Measurements from ENCODE around the gene CARS1. TPM values are rescaled to one million over a fixed set of nuclear protein-coding genes. Genes with fewer than 3 reads are reported as not detected.

CARS1 gene
- total and polyA plus RNA-seq, 2 experiments from 2014 or later, result 72.9 to 95.9 TPM

DNA sequence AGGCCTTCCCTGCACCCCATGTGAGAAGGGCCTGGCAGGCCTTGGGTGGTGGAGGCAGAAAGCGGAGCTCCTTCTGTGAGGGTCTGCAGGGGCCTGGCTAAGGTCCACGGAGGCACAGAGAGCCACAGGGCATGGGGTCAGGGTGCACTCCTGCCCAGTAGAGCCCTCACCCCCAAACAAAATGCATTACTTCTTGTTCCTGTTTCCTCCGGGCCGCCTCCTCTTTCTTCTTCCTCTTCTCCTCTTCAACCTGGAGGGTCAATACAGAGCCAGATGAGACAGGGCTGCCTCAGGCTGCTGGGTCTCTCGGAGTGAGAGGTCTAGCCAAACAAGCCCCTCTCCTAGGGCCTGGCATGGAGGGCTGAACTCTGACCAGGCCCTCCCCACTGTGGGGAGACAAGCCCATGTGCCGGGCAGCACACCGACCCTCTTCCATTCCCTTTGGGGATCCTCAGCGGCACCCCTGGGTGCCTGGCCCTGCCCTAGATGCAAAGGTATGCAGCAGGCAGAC is 54.8 kb downstream of the CARS1 start:
- DNase-seq (ENCODE audit: low spot score) (no peak), ATAC-seq (no peak)
- Histone ChIP-seq H4K20me1 (replicated peaks; ENCODE audit: insufficient read depth) (no peaks in the 10 kb centered on the region; the same call in none of the 2 replicates), H3F3A (replicated peaks; ENCODE audit: low read depth) (0 out of 2 replicates have a peak, but pooled peaks cover 3% of the 10 kb centered on the region), H3K36me3 (ENCODE audit: insufficient read depth) (peaks cover 21% of the 10 kb centered on the region), H3K4me1 (ENCODE audit: insufficient read depth) (no peaks in the 10 kb centered on the region), H3K9me2 (ENCODE audit: insufficient read depth) (no peaks in the 10 kb centered on the region), H2AFZ (no peak overlapping the region), H3K27me3 (ENCODE audit: insufficient read depth) (no peaks in the 10 kb centered on the region), H3K79me2 (replicated peaks; ENCODE audit: insufficient read depth) (no peaks in the 10 kb centered on the region), H3K4me3 (no peak overlapping the region), H3K27ac (ENCODE audit: low read depth) (no peak overlapping the region), H3K4me2 (no peak overlapping the region)
- peaks cover 5% of the 10 kb centered on the region for H3K27me3 Mint-ChIP-seq (ENCODE audit: insufficient read depth, low read depth, poor library complexity)
- H3K4me1 Mint-ChIP-seq, result no peaks in the 10 kb centered on the region
- peaks cover 63% of the 10 kb centered on the region for H3K36me3 Mint-ChIP-seq (ENCODE audit: low read depth)
- H3K9me3 Mint-ChIP-seq, result no peaks in the 10 kb centered on the region
- no peak overlapping the region for H3K4me3 Mint-ChIP-seq
- TF ChIP-seq, protein P1, sequence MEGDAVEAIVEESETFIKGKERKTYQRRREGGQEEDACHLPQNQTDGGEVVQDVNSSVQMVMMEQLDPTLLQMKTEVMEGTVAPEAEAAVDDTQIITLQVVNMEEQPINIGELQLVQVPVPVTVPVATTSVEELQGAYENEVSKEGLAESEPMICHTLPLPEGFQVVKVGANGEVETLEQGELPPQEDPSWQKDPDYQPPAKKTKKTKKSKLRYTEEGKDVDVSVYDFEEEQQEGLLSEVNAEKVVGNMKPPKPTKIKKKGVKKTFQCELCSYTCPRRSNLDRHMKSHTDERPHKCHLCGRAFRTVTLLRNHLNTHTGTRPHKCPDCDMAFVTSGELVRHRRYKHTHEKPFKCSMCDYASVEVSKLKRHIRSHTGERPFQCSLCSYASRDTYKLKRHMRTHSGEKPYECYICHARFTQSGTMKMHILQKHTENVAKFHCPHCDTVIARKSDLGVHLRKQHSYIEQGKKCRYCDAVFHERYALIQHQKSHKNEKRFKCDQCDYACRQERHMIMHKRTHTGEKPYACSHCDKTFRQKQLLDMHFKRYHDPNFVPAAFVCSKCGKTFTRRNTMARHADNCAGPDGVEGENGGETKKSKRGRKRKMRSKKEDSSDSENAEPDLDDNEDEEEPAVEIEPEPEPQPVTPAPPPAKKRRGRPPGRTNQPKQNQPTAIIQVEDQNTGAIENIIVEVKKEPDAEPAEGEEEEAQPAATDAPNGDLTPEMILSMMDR (conservative IDR thresholded peaks at IDR 0.05; ENCODE audit: low read depth in 2 of 2), result no peak
- TF ChIP-seq, protein P2, sequence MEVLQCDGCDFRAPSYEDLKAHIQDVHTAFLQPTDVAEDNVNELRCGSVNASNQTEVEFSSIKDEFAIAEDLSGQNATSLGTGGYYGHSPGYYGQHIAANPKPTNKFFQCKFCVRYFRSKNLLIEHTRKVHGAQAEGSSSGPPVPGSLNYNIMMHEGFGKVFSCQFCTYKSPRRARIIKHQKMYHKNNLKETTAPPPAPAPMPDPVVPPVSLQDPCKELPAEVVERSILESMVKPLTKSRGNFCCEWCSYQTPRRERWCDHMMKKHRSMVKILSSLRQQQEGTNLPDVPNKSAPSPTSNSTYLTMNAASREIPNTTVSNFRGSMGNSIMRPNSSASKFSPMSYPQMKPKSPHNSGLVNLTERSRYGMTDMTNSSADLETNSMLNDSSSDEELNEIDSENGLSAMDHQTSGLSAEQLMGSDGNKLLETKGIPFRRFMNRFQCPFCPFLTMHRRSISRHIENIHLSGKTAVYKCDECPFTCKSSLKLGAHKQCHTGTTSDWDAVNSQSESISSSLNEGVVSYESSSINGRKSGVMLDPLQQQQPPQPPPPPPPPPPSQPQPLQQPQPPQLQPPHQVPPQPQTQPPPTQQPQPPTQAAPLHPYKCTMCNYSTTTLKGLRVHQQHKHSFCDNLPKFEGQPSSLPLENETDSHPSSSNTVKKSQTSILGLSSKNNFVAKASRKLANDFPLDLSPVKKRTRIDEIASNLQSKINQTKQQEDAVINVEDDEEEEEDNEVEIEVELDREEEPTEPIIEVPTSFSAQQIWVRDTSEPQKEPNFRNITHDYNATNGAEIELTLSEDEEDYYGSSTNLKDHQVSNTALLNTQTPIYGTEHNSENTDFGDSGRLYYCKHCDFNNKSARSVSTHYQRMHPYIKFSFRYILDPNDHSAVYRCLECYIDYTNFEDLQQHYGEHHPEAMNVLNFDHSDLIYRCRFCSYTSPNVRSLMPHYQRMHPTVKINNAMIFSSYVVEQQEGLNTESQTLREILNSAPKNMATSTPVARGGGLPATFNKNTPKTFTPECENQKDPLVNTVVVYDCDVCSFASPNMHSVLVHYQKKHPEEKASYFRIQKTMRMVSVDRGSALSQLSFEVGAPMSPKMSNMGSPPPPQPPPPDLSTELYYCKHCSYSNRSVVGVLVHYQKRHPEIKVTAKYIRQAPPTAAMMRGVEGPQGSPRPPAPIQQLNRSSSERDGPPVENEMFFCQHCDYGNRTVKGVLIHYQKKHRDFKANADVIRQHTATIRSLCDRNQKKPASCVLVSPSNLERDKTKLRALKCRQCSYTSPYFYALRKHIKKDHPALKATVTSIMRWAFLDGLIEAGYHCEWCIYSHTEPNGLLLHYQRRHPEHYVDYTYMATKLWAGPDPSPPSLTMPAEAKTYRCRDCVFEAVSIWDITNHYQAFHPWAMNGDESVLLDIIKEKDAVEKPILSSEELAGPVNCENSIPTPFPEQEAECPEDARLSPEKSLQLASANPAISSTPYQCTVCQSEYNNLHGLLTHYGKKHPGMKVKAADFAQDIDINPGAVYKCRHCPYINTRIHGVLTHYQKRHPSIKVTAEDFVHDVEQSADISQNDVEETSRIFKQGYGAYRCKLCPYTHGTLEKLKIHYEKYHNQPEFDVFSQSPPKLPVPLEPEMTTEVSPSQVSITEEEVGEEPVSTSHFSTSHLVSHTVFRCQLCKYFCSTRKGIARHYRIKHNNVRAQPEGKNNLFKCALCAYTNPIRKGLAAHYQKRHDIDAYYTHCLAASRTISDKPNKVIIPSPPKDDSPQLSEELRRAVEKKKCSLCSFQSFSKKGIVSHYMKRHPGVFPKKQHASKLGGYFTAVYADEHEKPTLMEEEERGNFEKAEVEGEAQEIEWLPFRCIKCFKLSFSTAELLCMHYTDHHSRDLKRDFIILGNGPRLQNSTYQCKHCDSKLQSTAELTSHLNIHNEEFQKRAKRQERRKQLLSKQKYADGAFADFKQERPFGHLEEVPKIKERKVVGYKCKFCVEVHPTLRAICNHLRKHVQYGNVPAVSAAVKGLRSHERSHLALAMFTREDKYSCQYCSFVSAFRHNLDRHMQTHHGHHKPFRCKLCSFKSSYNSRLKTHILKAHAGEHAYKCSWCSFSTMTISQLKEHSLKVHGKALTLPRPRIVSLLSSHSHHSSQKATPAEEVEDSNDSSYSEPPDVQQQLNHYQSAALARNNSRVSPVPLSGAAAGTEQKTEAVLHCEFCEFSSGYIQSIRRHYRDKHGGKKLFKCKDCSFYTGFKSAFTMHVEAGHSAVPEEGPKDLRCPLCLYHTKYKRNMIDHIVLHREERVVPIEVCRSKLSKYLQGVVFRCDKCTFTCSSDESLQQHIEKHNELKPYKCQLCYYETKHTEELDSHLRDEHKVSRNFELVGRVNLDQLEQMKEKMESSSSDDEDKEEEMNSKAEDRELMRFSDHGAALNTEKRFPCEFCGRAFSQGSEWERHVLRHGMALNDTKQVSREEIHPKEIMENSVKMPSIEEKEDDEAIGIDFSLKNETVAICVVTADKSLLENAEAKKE (CRISPR knock-in tag; IDR thresholded peaks at IDR 0.05), result no peak
- TF ChIP-seq CREB1 (CRISPR knock-in tag; IDR thresholded peaks at IDR 0.05; ENCODE audit: low read depth) (no peak), EZH2 (IDR thresholded peaks at IDR 0.05; ENCODE audit: low read depth, unreplicated experiment) (no peak), STAT1 (IDR thresholded peaks at IDR 0.05; ENCODE audit: unreplicated experiment) (no peak), POLR2AphosphoS5 (IDR thresholded peaks at IDR 0.05; ENCODE audit: low read depth) (no peak), JUNB (IDR thresholded peaks at IDR 0.05; ENCODE audit: unreplicated experiment) (no peak), ZNF331 (CRISPR knock-in tag; IDR thresholded peaks at IDR 0.05; ENCODE audit: low read depth) (no peak), NANOG (IDR thresholded peaks at IDR 0.05; ENCODE audit: borderline replicate concordance) (no peak), ZNF114 (CRISPR knock-in tag; IDR thresholded peaks at IDR 0.05) (no peak), EZH2phosphoT487 (IDR thresholded peaks at IDR 0.05; ENCODE audit: unreplicated experiment) (no peak)
- TF ChIP-seq, protein P3, sequence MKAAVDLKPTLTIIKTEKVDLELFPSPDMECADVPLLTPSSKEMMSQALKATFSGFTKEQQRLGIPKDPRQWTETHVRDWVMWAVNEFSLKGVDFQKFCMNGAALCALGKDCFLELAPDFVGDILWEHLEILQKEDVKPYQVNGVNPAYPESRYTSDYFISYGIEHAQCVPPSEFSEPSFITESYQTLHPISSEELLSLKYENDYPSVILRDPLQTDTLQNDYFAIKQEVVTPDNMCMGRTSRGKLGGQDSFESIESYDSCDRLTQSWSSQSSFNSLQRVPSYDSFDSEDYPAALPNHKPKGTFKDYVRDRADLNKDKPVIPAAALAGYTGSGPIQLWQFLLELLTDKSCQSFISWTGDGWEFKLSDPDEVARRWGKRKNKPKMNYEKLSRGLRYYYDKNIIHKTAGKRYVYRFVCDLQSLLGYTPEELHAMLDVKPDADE (IDR thresholded peaks at IDR 0.05), result no peak
- TF ChIP-seq, protein P4, sequence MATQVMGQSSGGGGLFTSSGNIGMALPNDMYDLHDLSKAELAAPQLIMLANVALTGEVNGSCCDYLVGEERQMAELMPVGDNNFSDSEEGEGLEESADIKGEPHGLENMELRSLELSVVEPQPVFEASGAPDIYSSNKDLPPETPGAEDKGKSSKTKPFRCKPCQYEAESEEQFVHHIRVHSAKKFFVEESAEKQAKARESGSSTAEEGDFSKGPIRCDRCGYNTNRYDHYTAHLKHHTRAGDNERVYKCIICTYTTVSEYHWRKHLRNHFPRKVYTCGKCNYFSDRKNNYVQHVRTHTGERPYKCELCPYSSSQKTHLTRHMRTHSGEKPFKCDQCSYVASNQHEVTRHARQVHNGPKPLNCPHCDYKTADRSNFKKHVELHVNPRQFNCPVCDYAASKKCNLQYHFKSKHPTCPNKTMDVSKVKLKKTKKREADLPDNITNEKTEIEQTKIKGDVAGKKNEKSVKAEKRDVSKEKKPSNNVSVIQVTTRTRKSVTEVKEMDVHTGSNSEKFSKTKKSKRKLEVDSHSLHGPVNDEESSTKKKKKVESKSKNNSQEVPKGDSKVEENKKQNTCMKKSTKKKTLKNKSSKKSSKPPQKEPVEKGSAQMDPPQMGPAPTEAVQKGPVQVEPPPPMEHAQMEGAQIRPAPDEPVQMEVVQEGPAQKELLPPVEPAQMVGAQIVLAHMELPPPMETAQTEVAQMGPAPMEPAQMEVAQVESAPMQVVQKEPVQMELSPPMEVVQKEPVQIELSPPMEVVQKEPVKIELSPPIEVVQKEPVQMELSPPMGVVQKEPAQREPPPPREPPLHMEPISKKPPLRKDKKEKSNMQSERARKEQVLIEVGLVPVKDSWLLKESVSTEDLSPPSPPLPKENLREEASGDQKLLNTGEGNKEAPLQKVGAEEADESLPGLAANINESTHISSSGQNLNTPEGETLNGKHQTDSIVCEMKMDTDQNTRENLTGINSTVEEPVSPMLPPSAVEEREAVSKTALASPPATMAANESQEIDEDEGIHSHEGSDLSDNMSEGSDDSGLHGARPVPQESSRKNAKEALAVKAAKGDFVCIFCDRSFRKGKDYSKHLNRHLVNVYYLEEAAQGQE (IDR thresholded peaks at IDR 0.05; ENCODE audit: unreplicated experiment), result no peak
- H3K27ac Mint-ChIP-seq, result no peak overlapping the region

Data from GM23338 (cell line).